IMR-90 (cell line): ENCODE data around the gene BCAS3. TPM values are rescaled to one million over a fixed set of nuclear protein-coding genes. Genes with fewer than 3 reads are reported as not detected.

ENCODE experiments used
- ATAC-seq: fragments of 200-7000 bp; cut with Tn5 transposase; 2 replicates; pipeline ENCODE4 v1.9.1; 2020; ENCODE audit warnings: low read depth, mild to moderate bottlenecking, moderate library complexity
- BruUV-seq: library from RNA; stranded (reverse); fragments of 400-500 nt; replicated peaks from 2 replicates; lab custom pipeline; 2021; lab: Mats Ljungman, UMichigan
- CTCF ChIA-PET: fragments of 300-600 bp; formaldehyde crosslinking; extraction: SDS; loops from one replicate; lab custom pipeline; 2021; ENCODE audit warnings: antibody characterized with exemption; lab: Yijun Ruan, JAX
- POLR2A ChIA-PET: fragments of 300-600 bp; sonication (Branson Sonifier 250); formaldehyde crosslinking; loops from one replicate; lab custom pipeline; 2022; ENCODE audit warnings: antibody characterized with exemption; ENCODE audit not compliant: unreplicated experiment; lab: Charles Lee
- DNase-seq: peaks from one replicate; pipeline ENCODE4 v3.0.0; 2013
- H2AFZ ChIP-seq: replicated peaks from 2 replicates; pipeline ENCODE3; 2013; ENCODE audit warnings: low read length, mild to moderate bottlenecking; ENCODE audit not compliant: poor library complexity
- H2AK5ac ChIP-seq: 2 replicates; pipeline ENCODE4 v1.6.1; 2013; ENCODE audit warnings: low read depth, low read length, inconsistent platforms
- H2AK9ac ChIP-seq: replicated peaks from 2 replicates; pipeline ENCODE3; 2013; ENCODE audit warnings: mild to moderate bottlenecking, low read depth, low read length, moderate library complexity; ENCODE audit not compliant: poor library complexity
- H2BK120ac ChIP-seq: 2 replicates; pipeline ENCODE4 v1.6.1; 2013; ENCODE audit warnings: low read depth, low read length, inconsistent platforms
- H2BK15ac ChIP-seq: 3 replicates; pipeline ENCODE4 v1.6.1; 2013; ENCODE audit warnings: low read depth, low read length, inconsistent platforms
- H2BK20ac ChIP-seq: 2 replicates; pipeline ENCODE4 v1.6.1; 2013; ENCODE audit warnings: low read depth, mild to moderate bottlenecking, inconsistent platforms, low read length, moderate library complexity
- H2BK5ac ChIP-seq: 2 replicates; pipeline ENCODE4 v1.6.1; 2013; ENCODE audit warnings: mild to moderate bottlenecking, low read depth, low read length, inconsistent platforms; ENCODE audit not compliant: poor library complexity, severe bottlenecking
- H3K14ac ChIP-seq: replicated peaks from 2 replicates; pipeline ENCODE4 v1.6.1; 2013; ENCODE audit warnings: low read depth, low read length, inconsistent platforms
- H3K18ac ChIP-seq: 2 replicates; pipeline ENCODE4 v1.6.1; 2013; ENCODE audit warnings: low read depth, low read length, control low read depth
- H3K23ac ChIP-seq: 2 replicates; pipeline ENCODE4 v1.6.1; 2013; ENCODE audit warnings: low read depth, low read length, inconsistent platforms
- H3K27ac ChIP-seq: 2 replicates; pipeline ENCODE4 v1.5.1; 2013; ENCODE audit warnings: mild to moderate bottlenecking, control low read depth, low read length; ENCODE audit not compliant: insufficient read depth
- H3K27me3 ChIP-seq: 2 replicates; pipeline ENCODE4 v1.6.1; 2013; ENCODE audit warnings: low read length; ENCODE audit not compliant: control insufficient read depth, insufficient read depth
- H3K36me3 ChIP-seq: 2 replicates; pipeline ENCODE4 v1.6.1; 2013; ENCODE audit warnings: low read length, mixed read lengths; ENCODE audit not compliant: control insufficient read depth, insufficient read depth
- H3K4ac ChIP-seq: 2 replicates; pipeline ENCODE4 v1.6.1; 2013; ENCODE audit warnings: low read depth, low read length, inconsistent platforms
- H3K4me1 ChIP-seq: 2 replicates; pipeline ENCODE4 v1.6.1; 2013; ENCODE audit warnings: low read length, mixed read lengths; ENCODE audit not compliant: control insufficient read depth, insufficient read depth
- H3K4me2 ChIP-seq: 2 replicates; pipeline ENCODE4 v1.6.1; 2013; ENCODE audit warnings: low read depth, mild to moderate bottlenecking, control low read depth, low read length, moderate library complexity
- H3K4me3 ChIP-seq: 2 replicates; pipeline ENCODE4 v1.5.1; 2013; ENCODE audit warnings: low read depth, mild to moderate bottlenecking, control low read depth, low read length, moderate library complexity; ENCODE audit not compliant: insufficient read depth
- H3K56ac ChIP-seq: 2 replicates; pipeline ENCODE4 v1.6.1; 2013; ENCODE audit warnings: low read length, inconsistent platforms; ENCODE audit not compliant: insufficient read depth; ENCODE audit errors: extremely low read depth
- H3K79me1 ChIP-seq, 2 experiments: 2 replicates each; pipeline ENCODE4 v1.6.1; 2013; ENCODE audit warnings: low read length in 2 of 2, inconsistent platforms in 1 of 2, low read depth in 1 of 2
- H3K9ac ChIP-seq: 2 replicates; pipeline ENCODE4 v1.6.1; 2013; ENCODE audit warnings: low read depth, low read length, control low read depth
- H3K9me1 ChIP-seq: 2 replicates; pipeline ENCODE4 v1.6.1; 2013; ENCODE audit warnings: low read length, inconsistent platforms; ENCODE audit not compliant: insufficient read depth
- H3K9me3 ChIP-seq: 2 replicates; pipeline ENCODE4 v1.6.1; 2013; ENCODE audit warnings: low read length; ENCODE audit not compliant: control insufficient read depth, insufficient read depth
- H4K20me1 ChIP-seq: 2 replicates; pipeline ENCODE4 v1.6.1; 2013; ENCODE audit warnings: low read length, inconsistent platforms; ENCODE audit not compliant: insufficient read depth
- H4K5ac ChIP-seq: 2 replicates; pipeline ENCODE4 v1.6.1; 2013; ENCODE audit warnings: mild to moderate bottlenecking, low read depth, low read length, control low read depth
- H4K8ac ChIP-seq, 2 experiments: 2 replicates each; pipeline ENCODE4 v1.6.1; 2013; ENCODE audit warnings: low read depth in 2 of 2, low read length in 2 of 2, control low read depth in 1 of 2, inconsistent platforms in 1 of 2
- H4K91ac ChIP-seq: 2 replicates; pipeline ENCODE4 v1.6.1; 2013; ENCODE audit warnings: low read depth, low read length, inconsistent platforms; ENCODE audit not compliant: insufficient read depth
- BHLHE40 ChIP-seq: fragments of 150-350 bp; IDR thresholded peaks from 2 replicates; pipeline ENCODE4 v1.6.1; 2016; ENCODE audit warnings: mild to moderate bottlenecking, low read depth, low read length
- CEBPB ChIP-seq: IDR thresholded peaks from 2 replicates; pipeline ENCODE4 v1.6.1; 2012; ENCODE audit warnings: low read depth, low read length, improper control_type of control experiment
- CHD1 ChIP-seq: IDR thresholded peaks from 2 replicates; pipeline ENCODE4 v1.6.1; 2012; ENCODE audit warnings: low read depth, low read length, improper control_type of control experiment
- CTCF ChIP-seq: conservative IDR thresholded peaks from 2 replicates; pipeline ENCODE4 v1.5.1; 2012; ENCODE audit warnings: mild to moderate bottlenecking, low read depth, low read length, improper control_type of control experiment
- FOS ChIP-seq: fragments of 150-350 bp; IDR thresholded peaks from 2 replicates; pipeline ENCODE4 v1.6.1; 2016; ENCODE audit warnings: low read depth, low read length
- MAFK ChIP-seq: IDR thresholded peaks from 2 replicates; pipeline ENCODE4 v1.6.1; 2012; ENCODE audit warnings: low read depth, low read length, improper control_type of control experiment
- MAZ ChIP-seq: IDR thresholded peaks from 2 replicates; pipeline ENCODE4 v1.6.1; 2012; ENCODE audit warnings: low read depth, mild to moderate bottlenecking, low read length, improper control_type of control experiment, moderate library complexity, borderline replicate concordance
- MXI1 ChIP-seq: IDR thresholded peaks from 2 replicates; pipeline ENCODE4 v1.6.1; 2012; ENCODE audit warnings: low read depth, mild to moderate bottlenecking, low read length, moderate library complexity, borderline replicate concordance
- NFE2L2 ChIP-seq: fragments of 150-350 bp; IDR thresholded peaks from 2 replicates; pipeline ENCODE4 v1.6.1; 2016; ENCODE audit warnings: low read depth, mild to moderate bottlenecking, low read length
- POLR2A ChIP-seq: IDR thresholded peaks from 2 replicates; pipeline ENCODE4 v1.6.1; 2012; ENCODE audit warnings: mild to moderate bottlenecking, low read depth, low read length
- RAD21 ChIP-seq: IDR thresholded peaks from 2 replicates; pipeline ENCODE4 v1.6.1; 2012; ENCODE audit warnings: low read length, improper control_type of control experiment
- RCOR1 ChIP-seq: IDR thresholded peaks from 2 replicates; pipeline ENCODE4 v1.6.1; 2012; ENCODE audit warnings: mild to moderate bottlenecking, low read length, improper control_type of control experiment; ENCODE audit not compliant: insufficient replicate concordance
- RFX5 ChIP-seq: IDR thresholded peaks from 2 replicates; pipeline ENCODE4 v1.8.0; 2012; ENCODE audit warnings: low read depth, mild to moderate bottlenecking, low read length, moderate library complexity
- SMC3 ChIP-seq: fragments of 150-350 bp; IDR thresholded peaks from 2 replicates; pipeline ENCODE4 v1.6.1; 2016; ENCODE audit warnings: low read depth, mild to moderate bottlenecking, antibody characterized with exemption, low read length, moderate library complexity
- USF2 ChIP-seq: fragments of 150-350 bp; IDR thresholded peaks from 2 replicates; pipeline ENCODE4 v1.6.1; 2017; ENCODE audit warnings: mild to moderate bottlenecking, antibody characterized with exemption, low read length, low read depth
- WGBS, 2 experiments: methylation state at CpG; one replicate each; pipeline versions ENCODE4 v1.1.5 to v1.1.7; 2013; ENCODE audit warnings: missing lambda C conversion rate in 2 of 2; ENCODE audit not compliant: insufficient read length in 1 of 2; ENCODE audit errors: extremely low coverage in 2 of 2; 5-methylcytosine and 5-hydroxymethylcytosine counted together
- dilution Hi-C: fragments of 300-500 bp; cut with HindIII; formaldehyde crosslinking; loops from one replicate; pipeline ENCODE4 v1.14.3; 2018; ENCODE audit warnings: low sequenced_read_pairs; ENCODE audit not compliant: unreplicated experiment
- in situ Hi-C: fragments of 300-500 bp; cut with MboI; formaldehyde crosslinking; loops from 3 replicates; pipeline ENCODE4 v1.14.3; 2019; ENCODE audit warnings: low sequenced_read_pairs, inconsistent platforms, mixed read lengths
- intact Hi-C: fragments of 100-400 bp; cut with micrococcal nuclease; formaldehyde crosslinking; loops from 2 replicates; pipeline ENCODE4 v1.10.0; 2022
- polyA plus RNA-seq, 3 experiments: library from polyadenylated mRNA; depleted of rRNA; stranded (reverse); fragments of >200 nt; gene quantifications; 2 replicates each; pipeline ENCODE4 v1.2.3, GENCODE V29; 2012; ENCODE audit warnings: low replicate concordance in 1 of 3
- total RNA-seq: library from RNA; depleted of rRNA; stranded (reverse); fragments of >200 nt; gene quantifications from 2 replicates; pipeline ENCODE4 v1.2.3, GENCODE V29; 2012
- TF ChIP-seq, protein P1 (sequence below): fragments of 150-350 bp; IDR thresholded peaks from 2 replicates; pipeline ENCODE4 v1.6.1; 2016; ENCODE audit warnings: low read depth, mild to moderate bottlenecking, low read length, moderate library complexity, borderline replicate concordance

BCAS3 gene
- total and polyA plus RNA-seq, 2 of the 4 experiments (the other 2 are of a cell fraction), result 6.3 to 27.1 TPM

GRCh38 chr17:60968266-60968665 is 290.6 kb downstream of the BCAS3 start:
- Histone ChIP-seq H3K4me3 (no peak overlapping the region), H4K91ac (no peak overlapping the region), H2BK15ac (no peak overlapping the region), H3K36me3 (no peaks in the 10 kb centered on the region), H4K5ac (no peak overlapping the region), H3K4me1 (no peaks in the 10 kb centered on the region), H4K20me1 (no peaks in the 10 kb centered on the region), H4K8ac (no peak overlapping the region), H3K9me1 (no peaks in the 10 kb centered on the region), H2BK5ac (no peak overlapping the region), H3K4me2 (no peak overlapping the region), H3K9ac (no peak overlapping the region), H2AK9ac (no peak overlapping the region), H3K23ac (no peak overlapping the region), H2AK5ac (no peak overlapping the region), H3K79me1 (peaks cover 8 to 12% of the 10 kb centered on the region in 2 experiments; a peak in 2 of 4 replicates), H2BK20ac (no peak overlapping the region), H3K27ac (no peak overlapping the region), H3K9me3 (peaks cover 3% of the 10 kb centered on the region), H3K14ac (no peak overlapping the region), H2AFZ (no peak overlapping the region), H3K18ac (no peak overlapping the region), H3K27me3 (no peaks in the 10 kb centered on the region), H3K56ac (no peak overlapping the region), H2BK120ac (no peak overlapping the region), H3K4ac (no peak overlapping the region)
- in situ Hi-C loops, result loop anchor here (10.0 kb wide), 2 partner anchors 243 to 587 kb away; no protein-coding TSS in a partner anchor
- no peak for DNase-seq
- TF ChIP-seq RAD21, result no peak
- no peak for TF ChIP-seq POLR2A
- no peak for TF ChIP-seq CEBPB
- TF ChIP-seq CTCF, result no peak
- no peak for TF ChIP-seq CHD1
- no peak for TF ChIP-seq SMC3
- TF ChIP-seq MAFK, result no peak
- no peak for TF ChIP-seq NFE2L2
- TF ChIP-seq MXI1, result no peak
- no peak for TF ChIP-seq MAZ
- TF ChIP-seq USF2, result no peak
- TF ChIP-seq FOS, result no peak
- TF ChIP-seq BHLHE40, result no peak
- no peak for TF ChIP-seq RCOR1
- TF ChIP-seq, protein P1, sequence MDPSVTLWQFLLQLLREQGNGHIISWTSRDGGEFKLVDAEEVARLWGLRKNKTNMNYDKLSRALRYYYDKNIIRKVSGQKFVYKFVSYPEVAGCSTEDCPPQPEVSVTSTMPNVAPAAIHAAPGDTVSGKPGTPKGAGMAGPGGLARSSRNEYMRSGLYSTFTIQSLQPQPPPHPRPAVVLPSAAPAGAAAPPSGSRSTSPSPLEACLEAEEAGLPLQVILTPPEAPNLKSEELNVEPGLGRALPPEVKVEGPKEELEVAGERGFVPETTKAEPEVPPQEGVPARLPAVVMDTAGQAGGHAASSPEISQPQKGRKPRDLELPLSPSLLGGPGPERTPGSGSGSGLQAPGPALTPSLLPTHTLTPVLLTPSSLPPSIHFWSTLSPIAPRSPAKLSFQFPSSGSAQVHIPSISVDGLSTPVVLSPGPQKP, result no peak
- TF ChIP-seq RFX5, result no peak
- CTCF ChIA-PET, result interaction anchor here (0.6 kb wide), 2 partner anchors 264 to 338 kb away, joined by 3 to 4 read pairs; no protein-coding TSS in a partner anchor
- intact Hi-C loops, result no loop called here
- dilution Hi-C loops, result no loop called here
- ATAC-seq, result no peak
- no CpG with 5 or more reads among the region's 2 CpGs for WGBS, 2 experiments
- no TSS peak for BruUV-seq
- POLR2A ChIA-PET, result no interaction called here
